SK-N-SH (cell line): ENCODE results near the gene SETDB2.

Experiments used
- EP300 ChIP-seq, 2 experiments: IDR thresholded peaks; 2 replicates each; pipeline versions ENCODE4 v1.4.0 to v1.6.1; 2012; ENCODE audit warnings: borderline replicate concordance in 1 of 2, low read depth in 1 of 2, low read length in 1 of 2
- GABPA ChIP-seq: IDR thresholded peaks from 2 replicates; pipeline ENCODE4 v1.4.0; 2012; ENCODE audit warnings: low read depth, mild to moderate bottlenecking
- MXI1 ChIP-seq: IDR thresholded peaks from 2 replicates; pipeline ENCODE4 v1.6.1; 2012; ENCODE audit warnings: mild to moderate bottlenecking, low read depth, low read length, improper control_type of control experiment
- NFIC ChIP-seq: IDR thresholded peaks from 2 replicates; pipeline ENCODE4 v1.4.0; 2012; ENCODE audit warnings: borderline replicate concordance
- NRF1 ChIP-seq: IDR thresholded peaks from 2 replicates; pipeline ENCODE4 v1.6.1; 2012; ENCODE audit warnings: low read depth, mild to moderate bottlenecking, low read length
- POLR2AphosphoS5 ChIP-seq: IDR thresholded peaks from 2 replicates; pipeline ENCODE4 v1.6.1; 2012; ENCODE audit warnings: low read depth, low read length
- RFX5 ChIP-seq: IDR thresholded peaks from 2 replicates; pipeline ENCODE4 v1.6.1; 2012; ENCODE audit warnings: mild to moderate bottlenecking, improper control_type of control experiment, low read length
- RXRA ChIP-seq: IDR thresholded peaks from 2 replicates; pipeline ENCODE4 v1.4.0; 2012; ENCODE audit warnings: low read depth, mild to moderate bottlenecking, borderline replicate concordance
- SIN3A ChIP-seq: IDR thresholded peaks from 2 replicates; pipeline ENCODE4 v1.6.1; 2012; ENCODE audit warnings: low read depth, mild to moderate bottlenecking, low read length, moderate library complexity, borderline replicate concordance
- TAF1 ChIP-seq: IDR thresholded peaks from 2 replicates; pipeline ENCODE4 v1.6.1; 2012; ENCODE audit warnings: low read depth, mild to moderate bottlenecking, low read length, moderate library complexity, borderline replicate concordance
- YY1 ChIP-seq: IDR thresholded peaks from 2 replicates; pipeline ENCODE4 v1.4.0; 2012; ENCODE audit warnings: low read depth, mild to moderate bottlenecking
- TF ChIP-seq, protein P1 (sequence below): fragments of 200-600 bp; sonication (generic); IDR thresholded peaks from 2 replicates; pipeline ENCODE4 v1.6.1; 2017; ENCODE audit warnings: antibody characterized with exemption, mild to moderate bottlenecking, moderate library complexity
- TF ChIP-seq, protein P2 (sequence below): IDR thresholded peaks from 2 replicates; pipeline ENCODE4 v1.6.1; 2012; ENCODE audit warnings: mild to moderate bottlenecking, low read depth, low read length, moderate library complexity
- TF ChIP-seq, protein P3 (sequence below): fragments of 150-350 bp; IDR thresholded peaks from 2 replicates; pipeline ENCODE4 v1.6.1; 2017; ENCODE audit warnings: antibody characterized with exemption, low read length, low read depth, borderline replicate concordance

DNA sequence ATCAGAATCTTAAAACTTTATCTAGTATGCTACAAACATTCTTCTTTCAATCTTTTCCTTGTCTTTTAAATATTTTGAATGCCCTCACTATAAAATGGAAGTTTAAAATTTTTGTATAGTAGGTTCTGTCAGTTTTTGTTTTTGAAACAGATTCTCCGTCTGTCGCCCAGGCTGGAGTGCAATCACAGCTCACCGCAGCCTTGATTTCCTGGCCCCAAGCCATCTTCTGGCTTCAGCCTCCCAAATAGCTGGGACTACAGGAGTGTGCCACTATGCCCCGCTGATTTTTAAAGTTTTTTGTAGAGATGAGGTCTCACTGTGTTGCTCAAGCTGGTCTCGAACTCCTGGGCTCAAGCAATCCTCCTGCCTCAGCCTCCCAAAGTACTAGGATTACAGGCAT, 72.4 kb downstream of the SETDB2 start:
- TF ChIP-seq, protein P1, sequence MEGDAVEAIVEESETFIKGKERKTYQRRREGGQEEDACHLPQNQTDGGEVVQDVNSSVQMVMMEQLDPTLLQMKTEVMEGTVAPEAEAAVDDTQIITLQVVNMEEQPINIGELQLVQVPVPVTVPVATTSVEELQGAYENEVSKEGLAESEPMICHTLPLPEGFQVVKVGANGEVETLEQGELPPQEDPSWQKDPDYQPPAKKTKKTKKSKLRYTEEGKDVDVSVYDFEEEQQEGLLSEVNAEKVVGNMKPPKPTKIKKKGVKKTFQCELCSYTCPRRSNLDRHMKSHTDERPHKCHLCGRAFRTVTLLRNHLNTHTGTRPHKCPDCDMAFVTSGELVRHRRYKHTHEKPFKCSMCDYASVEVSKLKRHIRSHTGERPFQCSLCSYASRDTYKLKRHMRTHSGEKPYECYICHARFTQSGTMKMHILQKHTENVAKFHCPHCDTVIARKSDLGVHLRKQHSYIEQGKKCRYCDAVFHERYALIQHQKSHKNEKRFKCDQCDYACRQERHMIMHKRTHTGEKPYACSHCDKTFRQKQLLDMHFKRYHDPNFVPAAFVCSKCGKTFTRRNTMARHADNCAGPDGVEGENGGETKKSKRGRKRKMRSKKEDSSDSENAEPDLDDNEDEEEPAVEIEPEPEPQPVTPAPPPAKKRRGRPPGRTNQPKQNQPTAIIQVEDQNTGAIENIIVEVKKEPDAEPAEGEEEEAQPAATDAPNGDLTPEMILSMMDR, result no peak
- TF ChIP-seq GABPA, result no peak
- no peak for TF ChIP-seq SIN3A
- TF ChIP-seq, protein P2, sequence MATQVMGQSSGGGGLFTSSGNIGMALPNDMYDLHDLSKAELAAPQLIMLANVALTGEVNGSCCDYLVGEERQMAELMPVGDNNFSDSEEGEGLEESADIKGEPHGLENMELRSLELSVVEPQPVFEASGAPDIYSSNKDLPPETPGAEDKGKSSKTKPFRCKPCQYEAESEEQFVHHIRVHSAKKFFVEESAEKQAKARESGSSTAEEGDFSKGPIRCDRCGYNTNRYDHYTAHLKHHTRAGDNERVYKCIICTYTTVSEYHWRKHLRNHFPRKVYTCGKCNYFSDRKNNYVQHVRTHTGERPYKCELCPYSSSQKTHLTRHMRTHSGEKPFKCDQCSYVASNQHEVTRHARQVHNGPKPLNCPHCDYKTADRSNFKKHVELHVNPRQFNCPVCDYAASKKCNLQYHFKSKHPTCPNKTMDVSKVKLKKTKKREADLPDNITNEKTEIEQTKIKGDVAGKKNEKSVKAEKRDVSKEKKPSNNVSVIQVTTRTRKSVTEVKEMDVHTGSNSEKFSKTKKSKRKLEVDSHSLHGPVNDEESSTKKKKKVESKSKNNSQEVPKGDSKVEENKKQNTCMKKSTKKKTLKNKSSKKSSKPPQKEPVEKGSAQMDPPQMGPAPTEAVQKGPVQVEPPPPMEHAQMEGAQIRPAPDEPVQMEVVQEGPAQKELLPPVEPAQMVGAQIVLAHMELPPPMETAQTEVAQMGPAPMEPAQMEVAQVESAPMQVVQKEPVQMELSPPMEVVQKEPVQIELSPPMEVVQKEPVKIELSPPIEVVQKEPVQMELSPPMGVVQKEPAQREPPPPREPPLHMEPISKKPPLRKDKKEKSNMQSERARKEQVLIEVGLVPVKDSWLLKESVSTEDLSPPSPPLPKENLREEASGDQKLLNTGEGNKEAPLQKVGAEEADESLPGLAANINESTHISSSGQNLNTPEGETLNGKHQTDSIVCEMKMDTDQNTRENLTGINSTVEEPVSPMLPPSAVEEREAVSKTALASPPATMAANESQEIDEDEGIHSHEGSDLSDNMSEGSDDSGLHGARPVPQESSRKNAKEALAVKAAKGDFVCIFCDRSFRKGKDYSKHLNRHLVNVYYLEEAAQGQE, result no peak
- no peak for TF ChIP-seq POLR2AphosphoS5
- TF ChIP-seq, protein P3, sequence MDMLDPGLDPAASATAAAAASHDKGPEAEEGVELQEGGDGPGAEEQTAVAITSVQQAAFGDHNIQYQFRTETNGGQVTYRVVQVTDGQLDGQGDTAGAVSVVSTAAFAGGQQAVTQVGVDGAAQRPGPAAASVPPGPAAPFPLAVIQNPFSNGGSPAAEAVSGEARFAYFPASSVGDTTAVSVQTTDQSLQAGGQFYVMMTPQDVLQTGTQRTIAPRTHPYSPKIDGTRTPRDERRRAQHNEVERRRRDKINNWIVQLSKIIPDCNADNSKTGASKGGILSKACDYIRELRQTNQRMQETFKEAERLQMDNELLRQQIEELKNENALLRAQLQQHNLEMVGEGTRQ, result no peak
- no peak for TF ChIP-seq RFX5
- TF ChIP-seq RXRA, result no peak
- no peak for TF ChIP-seq YY1
- no peak for TF ChIP-seq EP300 (IDR thresholded peaks at IDR 0.05; ENCODE audit: borderline replicate concordance in 1 of 2, low read depth in 1 of 2, low read length in 1 of 2)
- no peak for TF ChIP-seq NRF1
- TF ChIP-seq MXI1, result no peak
- no peak for TF ChIP-seq TAF1
- no peak for TF ChIP-seq NFIC
